Hepatic stellate cell (primary cell): ENCODE results near the gene TARS1.

Experiments
- DNase-seq: peaks from one replicate; pipeline ENCODE4 v3.0.0; 2011; ENCODE audit warnings: low spot score

TARS1 gene

DNA sequence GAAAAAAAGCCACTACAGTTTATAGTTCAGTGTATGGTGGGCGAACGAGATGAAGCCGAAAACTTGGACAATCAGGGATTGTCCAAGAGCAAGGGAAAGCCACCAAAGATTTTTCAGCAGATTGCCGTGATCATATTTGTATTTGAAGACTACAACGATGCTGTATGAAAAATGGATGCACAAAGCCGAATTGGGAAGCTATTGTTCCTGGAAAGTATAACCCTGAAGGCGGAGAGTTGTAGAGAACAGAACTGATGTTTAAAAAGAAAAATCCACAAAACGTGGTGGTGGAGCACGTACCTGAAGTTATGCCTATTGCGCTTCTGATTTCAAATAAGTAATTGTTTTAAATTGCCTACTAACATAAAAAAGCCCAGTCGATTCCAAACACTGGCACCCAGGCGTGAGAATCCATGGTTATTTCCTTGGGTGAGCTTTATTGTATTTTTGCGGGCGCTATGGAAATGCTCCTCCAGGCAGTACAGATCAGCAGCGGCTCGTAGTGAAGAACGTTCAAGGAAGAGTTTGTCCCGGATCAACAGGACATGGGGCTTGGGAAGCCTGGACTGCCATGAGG lies 772 bp upstream of the TARS1 start:
- peak; percentile 17 for DNase-seq

- DNase-seq: peak; percentile 42
Measured at GRCh38 chr5:33441241-33442177, 744 bp downstream of the TARS1 start.

DNA sequence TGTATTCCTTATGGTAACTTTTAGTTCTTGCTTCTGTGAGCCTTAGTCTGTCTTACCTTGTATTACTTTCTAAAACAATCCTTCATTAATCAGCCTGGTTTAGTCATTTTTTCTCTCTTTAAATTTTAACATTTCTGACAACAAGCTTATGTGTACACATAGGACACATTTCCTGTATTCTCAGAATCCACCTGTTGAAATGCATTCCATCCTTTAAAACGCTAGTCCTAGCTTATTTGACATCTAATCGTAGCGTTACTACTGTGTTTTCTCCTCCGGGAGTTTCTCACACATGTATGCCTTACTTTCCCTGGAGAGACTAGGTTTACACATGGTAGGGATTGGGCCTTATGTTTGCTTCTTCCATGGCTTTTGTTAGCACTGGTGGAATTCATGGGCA lies 3.8 kb downstream of the TARS1 start:
- DNase-seq: no peak

DNA sequence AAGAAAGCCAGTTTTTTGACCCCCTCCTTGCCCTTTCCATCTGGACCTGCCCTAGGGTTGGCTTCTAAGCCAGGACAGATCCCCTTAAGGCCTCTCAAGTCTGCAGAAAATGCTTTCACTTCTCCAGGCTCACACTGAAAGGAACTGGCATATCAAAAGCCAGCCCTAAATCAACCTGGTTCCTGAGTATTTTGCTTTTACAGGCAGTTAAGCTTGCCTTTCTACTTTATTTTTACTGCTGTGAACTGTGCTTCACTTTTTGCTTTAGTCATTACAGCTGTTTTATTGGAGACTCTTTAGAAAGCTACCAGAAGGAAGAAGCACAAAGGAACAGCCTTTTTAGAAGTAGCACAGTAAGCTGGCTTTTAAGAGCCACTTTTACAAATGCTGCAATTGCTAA lies 5.0 kb downstream of the TARS1 start:
- no peak for DNase-seq

DNA sequence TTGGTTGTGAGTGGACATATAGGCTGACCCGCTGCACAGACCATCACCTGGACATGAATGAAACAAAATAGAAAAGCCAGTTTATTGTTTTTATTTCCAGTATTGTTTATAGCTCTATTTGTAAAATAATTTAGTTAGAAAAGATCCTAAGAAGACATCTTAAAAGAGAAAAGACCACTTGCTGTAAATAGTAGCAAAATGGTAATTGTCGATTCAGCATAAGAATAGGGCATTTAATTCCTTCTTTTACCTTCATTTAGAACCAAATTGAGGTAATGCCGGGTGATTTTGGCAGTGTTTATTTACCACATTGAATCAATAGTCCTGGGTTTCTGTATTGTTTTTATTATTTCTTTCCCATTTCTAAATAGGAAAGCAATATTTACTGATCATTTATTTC lies 7.4 kb downstream of the TARS1 start:
- DNase-seq: no peak

- DNase-seq: no peak
Measured at GRCh38 chr5:33457126-33457525, 16.4 kb downstream of the TARS1 start.

DNA sequence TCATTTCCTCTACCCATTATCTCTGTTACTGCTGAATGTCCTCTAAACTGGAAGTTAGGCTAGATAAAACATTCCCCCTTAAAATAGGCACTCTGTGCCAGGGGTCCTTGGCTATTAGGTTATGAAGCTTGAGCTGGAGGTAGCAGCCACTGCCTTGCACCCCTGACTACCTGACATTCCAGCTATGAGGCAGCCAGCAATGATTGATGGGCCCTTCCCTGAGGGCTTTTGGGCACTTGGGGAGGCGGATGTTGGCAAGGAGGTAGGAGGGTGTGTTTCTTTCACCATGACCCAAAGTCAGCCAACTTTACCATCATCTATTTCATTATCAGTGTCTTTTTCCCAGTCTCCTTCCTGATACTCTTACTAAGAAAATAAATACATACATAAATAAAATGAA lies 17.1 kb downstream of the TARS1 start:
- DNase-seq: no peak

- DNase-seq: no peak
Measured at GRCh38 chr5:33460210-33460609, 19.4 kb downstream of the TARS1 start.

DNA sequence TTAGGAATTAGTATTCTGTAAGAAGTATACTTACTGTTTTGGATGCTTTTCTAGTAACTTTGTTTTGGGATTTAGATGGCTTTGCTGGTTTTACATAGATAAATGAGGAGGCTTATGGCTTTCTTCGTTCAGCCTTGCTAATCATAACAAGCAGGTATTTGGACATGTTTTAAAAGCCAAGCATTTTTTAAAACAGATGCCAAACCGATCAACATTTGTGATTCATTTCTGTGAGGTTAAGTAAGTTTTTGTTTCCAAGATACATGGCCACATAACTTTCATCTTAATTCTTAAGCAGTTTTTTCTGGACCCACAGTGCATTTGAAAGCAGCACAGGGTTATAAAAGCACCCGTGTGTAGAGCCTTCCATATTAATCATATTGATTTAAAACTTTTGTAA lies 21.7 kb downstream of the TARS1 start:
- DNase-seq: no peak

DNA sequence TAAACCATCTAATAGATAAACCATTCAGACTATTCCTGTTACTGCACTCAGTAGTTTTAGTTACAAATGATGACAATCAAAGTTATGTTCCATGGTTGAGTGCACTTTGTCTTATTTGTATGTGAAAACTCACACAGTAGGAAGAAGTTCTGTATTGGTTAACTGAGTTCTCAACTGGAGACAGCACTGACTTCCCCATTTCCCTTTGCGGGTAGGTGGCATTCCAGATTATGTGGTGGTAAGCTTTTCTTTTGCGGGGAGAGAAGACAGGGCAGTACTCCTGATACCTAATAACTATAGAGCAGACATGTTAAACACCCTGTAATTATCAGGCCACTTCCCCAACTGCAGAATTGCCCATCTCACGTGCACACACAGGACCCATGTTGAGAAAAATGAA lies 24.4 kb downstream of the TARS1 start:
- no peak for DNase-seq

DNA sequence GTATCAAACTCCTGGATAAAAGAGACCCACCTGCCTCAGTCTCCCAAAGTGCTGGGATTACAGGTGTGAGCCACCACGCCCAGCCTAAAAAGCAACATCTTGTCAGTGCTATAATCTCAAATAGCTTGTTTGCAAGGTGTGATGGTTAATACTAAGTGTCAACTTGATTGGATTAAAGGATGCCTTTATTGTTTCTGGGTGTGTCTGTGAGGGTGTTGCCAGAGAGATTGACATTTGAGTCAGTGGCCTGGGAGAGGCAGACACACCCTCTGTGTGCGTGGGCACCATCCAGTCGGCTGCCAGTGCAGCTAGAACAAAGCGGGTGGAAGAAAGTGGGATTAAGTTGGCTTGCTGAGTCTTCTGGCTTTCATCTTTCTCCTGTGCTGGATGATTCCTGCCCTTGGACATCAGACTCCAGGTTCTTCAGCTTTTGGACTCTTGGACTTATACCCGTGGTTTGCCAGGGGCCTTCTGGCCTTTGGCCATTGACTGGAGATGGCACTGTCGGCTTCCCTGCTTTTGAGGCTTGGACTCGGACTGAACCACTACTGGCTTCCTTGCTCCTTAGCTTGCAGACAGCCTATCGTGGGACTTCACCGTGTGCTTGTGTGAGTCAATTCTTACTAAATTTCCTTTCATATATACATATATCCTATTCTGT lies 28.1 kb downstream of the TARS1 start:
- DNase-seq: no peak

DNA sequence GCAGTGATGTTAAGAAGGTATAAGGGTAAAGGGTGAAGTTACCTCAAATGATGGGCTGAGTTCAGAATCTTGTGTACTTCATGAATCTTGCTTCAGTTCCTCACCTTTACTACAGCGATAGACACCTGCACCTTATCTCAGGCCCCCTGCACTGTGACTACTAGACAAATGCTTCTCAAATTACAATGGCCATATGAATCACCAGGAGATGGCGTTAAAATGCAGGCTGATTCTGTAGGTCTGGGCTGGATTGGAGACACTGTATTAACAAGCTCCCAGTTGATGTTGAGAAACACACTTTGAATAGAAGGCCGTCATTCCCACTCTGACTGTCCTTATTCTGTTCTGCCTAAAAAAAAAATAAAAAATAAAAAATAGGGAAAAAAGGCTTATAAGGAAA lies 29.8 kb downstream of the TARS1 start:
- DNase-seq: peak; percentile 4

DNA sequence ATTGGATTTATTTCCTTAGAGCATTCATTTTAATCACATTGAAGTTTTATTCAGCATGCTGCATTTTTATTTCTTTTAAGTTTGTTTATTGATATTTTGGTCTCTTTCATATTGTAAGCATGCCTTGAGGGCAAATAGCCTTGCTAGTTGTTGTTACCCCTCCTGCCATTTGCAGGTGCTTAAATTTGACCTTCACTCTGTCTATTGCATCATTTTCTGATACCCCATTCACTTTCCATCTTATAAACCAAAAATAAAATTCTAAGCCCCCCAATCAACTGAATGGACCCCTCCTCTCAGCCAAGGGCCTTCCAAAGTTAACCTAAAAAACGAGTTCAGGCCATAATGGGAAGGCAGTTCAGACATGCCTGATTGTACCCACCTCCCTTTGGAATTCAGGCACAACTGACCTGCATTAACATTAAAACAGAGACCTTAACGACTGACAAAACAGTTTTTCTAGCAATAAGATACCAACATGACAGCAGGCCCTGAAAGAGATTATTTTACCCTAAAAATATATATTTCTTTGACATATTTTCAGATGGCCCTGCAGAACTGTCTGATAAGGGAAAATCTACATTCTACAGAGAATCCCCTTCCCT lies 32.1 kb downstream of the TARS1 start:
- no peak for DNase-seq

DNA sequence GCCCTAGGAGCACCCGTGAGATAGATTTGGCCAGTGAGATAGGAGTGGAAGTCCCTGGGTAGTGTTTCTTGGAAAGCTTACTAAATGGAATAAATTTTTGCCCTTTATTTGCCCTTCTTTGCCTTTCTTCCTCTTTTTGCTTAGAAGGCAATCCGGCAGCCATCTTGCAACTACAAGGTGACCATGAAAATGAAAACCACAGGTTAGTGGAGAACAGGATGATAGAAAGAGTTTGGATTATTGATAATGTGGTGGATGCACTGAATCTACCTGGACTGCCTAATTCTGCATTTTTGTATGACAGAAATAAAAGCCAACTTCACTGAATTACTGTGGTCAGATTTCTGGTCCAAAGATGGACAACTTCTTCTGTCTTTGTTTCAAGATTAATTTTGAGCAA lies 33.2 kb downstream of the TARS1 start:
- DNase-seq: no peak

DNA sequence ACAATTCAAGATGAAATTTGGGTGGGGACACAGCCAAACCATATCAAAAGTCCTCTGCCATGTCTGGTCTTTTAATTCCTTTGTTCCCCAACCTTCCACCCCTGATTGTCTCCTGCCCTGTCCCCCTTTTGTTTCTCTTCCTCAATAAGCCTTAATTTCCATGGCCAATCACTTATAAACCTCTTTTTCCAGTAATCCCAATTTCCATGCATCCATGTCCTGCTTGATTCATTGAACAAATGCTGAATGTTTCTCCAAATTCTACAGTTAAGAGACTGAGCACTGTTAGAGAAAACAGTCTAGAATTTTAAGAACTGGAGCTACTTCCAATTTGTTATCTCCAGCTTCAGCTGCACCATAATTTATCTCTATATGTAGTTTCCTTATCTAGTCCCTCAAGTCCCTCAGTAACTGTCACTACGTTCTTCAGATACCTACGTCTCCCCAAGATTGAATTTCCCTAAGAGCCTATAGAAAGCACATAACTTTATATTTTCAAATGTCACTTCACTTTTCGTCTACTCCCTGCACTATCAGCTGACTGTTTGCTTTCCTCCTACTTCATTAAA lies 34.2 kb downstream of the TARS1 start:
- DNase-seq: no peak

GRCh38 chr5:33475706-33476105 lies 34.9 kb downstream of the TARS1 start:
- no peak for DNase-seq

- DNase-seq: no peak
Measured at GRCh38 chr5:33476992-33477391, 36.2 kb downstream of the TARS1 start.

DNA sequence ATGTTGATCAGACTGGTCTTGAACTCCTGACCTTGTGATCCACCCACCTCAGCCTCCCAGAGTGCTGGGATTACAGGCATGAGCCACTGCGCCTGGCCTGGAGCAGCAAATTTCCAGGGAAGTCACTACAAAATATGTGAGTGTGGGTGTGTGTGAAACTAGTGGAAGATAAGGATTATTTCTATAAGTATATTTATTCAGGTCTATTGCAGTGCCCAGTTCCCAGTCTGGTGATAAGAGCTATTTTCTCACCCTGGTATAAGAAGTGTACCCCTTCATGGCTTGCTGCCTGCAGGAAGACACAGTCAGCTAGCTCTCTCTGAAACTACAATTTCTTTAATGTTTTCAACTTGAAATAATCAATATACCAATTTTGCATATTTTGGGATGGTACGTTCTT lies 37.1 kb downstream of the TARS1 start:
- DNase-seq: no peak

- DNase-seq: no peak
Measured at GRCh38 chr5:33479311-33479710, 38.5 kb downstream of the TARS1 start.

GRCh38 chr5:33480876-33481275 lies 40.1 kb downstream of the TARS1 start:
- DNase-seq: no peak

- no peak for DNase-seq
Measured at GRCh38 chr5:33482335-33482734, 41.6 kb downstream of the TARS1 start.

GRCh38 chr5:33487236-33487635 lies 46.5 kb downstream of the TARS1 start:
- no peak for DNase-seq
